ENCODE results near the gene ARID4A. TPM values are rescaled to one million over a fixed set of nuclear protein-coding genes. Genes with fewer than 3 reads are reported as not detected.
"Not testable (repeated sequence)": the region's sequence is repeated elsewhere in the genome, so short reads cannot be mapped to it uniquely, and the experiment has no call there.

Gene ARID4A
- total RNA-seq, 2 experiments from 2014 or later = 32.2 to 35.8 TPM

- CTCF ChIA-PET; H3K9me3 Mint-ChIP-seq (ENCODE audit: low read depth); DNase-seq; H3K27ac Mint-ChIP-seq; H3K4me1 Mint-ChIP-seq; ATAC-seq; H3K4me3 Mint-ChIP-seq; H3K27me3 Mint-ChIP-seq: not testable (repeated sequence)
- H3K36me3 Mint-ChIP-seq = peaks cover 39% of the 10 kb centered on the region
Observed at GRCh38 chr14:58343535-58343934, 45.2 kb downstream of the ARID4A start.

- H3K9me3 Mint-ChIP-seq (ENCODE audit: low read depth) = no peaks in the 10 kb centered on the region
- H3K4me1 Mint-ChIP-seq = peaks cover 19% of the 10 kb centered on the region
- H3K27me3 Mint-ChIP-seq = no peaks in the 10 kb centered on the region
- ATAC-seq (peak; percentile 64), DNase-seq (no peak)
- peak overlapping the region; percentile 67 for H3K4me3 Mint-ChIP-seq
- H3K36me3 Mint-ChIP-seq = peaks cover 56% of the 10 kb centered on the region
- CTCF ChIA-PET = interaction anchor here (1.4 kb wide), 1 partner anchor 8 kb away, joined by 4 read pairs; no protein-coding TSS in a partner anchor
- H3K27ac Mint-ChIP-seq = peak overlapping the region; percentile 77
Observed at GRCh38 chr14:58353516-58354299, 55.4 kb downstream of the ARID4A start.

- no peaks in the 10 kb centered on the region for H3K27me3 Mint-ChIP-seq
- CTCF ChIA-PET = no interaction called here
- peaks cover 19% of the 10 kb centered on the region for H3K4me1 Mint-ChIP-seq
- DNase-seq = no peak
- H3K36me3 Mint-ChIP-seq = peaks cover 56% of the 10 kb centered on the region
- no peak for ATAC-seq
- no peak overlapping the region for H3K4me3 Mint-ChIP-seq
- no peak overlapping the region for H3K27ac Mint-ChIP-seq
- H3K9me3 Mint-ChIP-seq (ENCODE audit: low read depth) = no peaks in the 10 kb centered on the region
Observed at GRCh38 chr14:58354808-58355207, 56.5 kb downstream of the ARID4A start.

- Mint-ChIP-seq H3K4me1 (peaks cover 19% of the 10 kb centered on the region), H3K36me3 (peaks cover 51% of the 10 kb centered on the region), H3K9me3 (ENCODE audit: low read depth) (no peaks in the 10 kb centered on the region), H3K4me3 (no peak overlapping the region), H3K27ac (no peak overlapping the region), H3K27me3 (no peaks in the 10 kb centered on the region)
- no peak for ATAC-seq
- CTCF ChIA-PET = no interaction called here
- no peak for DNase-seq
Observed at GRCh38 chr14:58356268-58356667, 57.9 kb downstream of the ARID4A start.

- H3K27me3 Mint-ChIP-seq; H3K4me1 Mint-ChIP-seq; DNase-seq; H3K4me3 Mint-ChIP-seq; H3K9me3 Mint-ChIP-seq (ENCODE audit: low read depth); H3K27ac Mint-ChIP-seq; ATAC-seq: not testable (repeated sequence)
- CTCF ChIA-PET = interaction anchor here (2.1 kb wide), 1 partner anchor 10 kb away, joined by 4 read pairs; no protein-coding TSS in a partner anchor
- H3K36me3 Mint-ChIP-seq = peaks cover 28% of the 10 kb centered on the region
Observed at GRCh38 chr14:58362272-58362671, 63.9 kb downstream of the ARID4A start.

- Mint-ChIP-seq H3K9me3 (ENCODE audit: low read depth) (no peaks in the 10 kb centered on the region), H3K36me3 (peaks cover 35% of the 10 kb centered on the region), H3K27me3 (no peaks in the 10 kb centered on the region), H3K4me1 (peaks cover 5% of the 10 kb centered on the region), H3K27ac (no peak overlapping the region), H3K4me3 (no peak overlapping the region)
- ATAC-seq (peak; percentile 72), DNase-seq (no peak)
- CTCF ChIA-PET = no interaction called here
Observed at GRCh38 chr14:58362798-58363412, 64.5 kb downstream of the ARID4A start.

- DNase-seq (no peak), ATAC-seq (no peak)
- no peak overlapping the region for H3K4me3 Mint-ChIP-seq
- peaks cover 5% of the 10 kb centered on the region for H3K4me1 Mint-ChIP-seq
- H3K36me3 Mint-ChIP-seq = peaks cover 38% of the 10 kb centered on the region
- no peaks in the 10 kb centered on the region for H3K9me3 Mint-ChIP-seq (ENCODE audit: low read depth)
- no peak overlapping the region for H3K27ac Mint-ChIP-seq
- H3K27me3 Mint-ChIP-seq = no peaks in the 10 kb centered on the region
- CTCF ChIA-PET = no interaction called here
Observed at GRCh38 chr14:58364316-58364715, 66.0 kb downstream of the ARID4A start.

- Mint-ChIP-seq H3K4me1 (peaks cover 5% of the 10 kb centered on the region), H3K27ac (no peak overlapping the region), H3K27me3 (no peaks in the 10 kb centered on the region), H3K4me3 (no peak overlapping the region), H3K36me3 (peaks cover 34% of the 10 kb centered on the region), H3K9me3 (ENCODE audit: low read depth) (no peaks in the 10 kb centered on the region)
- no peak for DNase-seq
- ATAC-seq = no peak
- CTCF ChIA-PET = no interaction called here
Observed at GRCh38 chr14:58367296-58367695, 68.9 kb downstream of the ARID4A start.

- ATAC-seq (no peak), DNase-seq (no peak)
- peaks cover 34% of the 10 kb centered on the region for H3K36me3 Mint-ChIP-seq
- no peaks in the 10 kb centered on the region for H3K27me3 Mint-ChIP-seq
- CTCF ChIA-PET = no interaction called here
- no peaks in the 10 kb centered on the region for H3K9me3 Mint-ChIP-seq (ENCODE audit: low read depth)
- peaks cover 5% of the 10 kb centered on the region for H3K4me1 Mint-ChIP-seq
- H3K4me3 Mint-ChIP-seq = no peak overlapping the region
- H3K27ac Mint-ChIP-seq = no peak overlapping the region
Observed at GRCh38 chr14:58368956-58369355, 70.6 kb downstream of the ARID4A start.

- no peaks in the 10 kb centered on the region for H3K9me3 Mint-ChIP-seq (ENCODE audit: low read depth)
- ATAC-seq (no peak), DNase-seq (no peak)
- H3K4me3 Mint-ChIP-seq = no peak overlapping the region
- CTCF ChIA-PET = interaction anchor here (1.3 kb wide), 1 partner anchor 25 kb away, joined by 3 read pairs; no protein-coding TSS in a partner anchor
- peaks cover 31% of the 10 kb centered on the region for H3K36me3 Mint-ChIP-seq
- H3K27ac Mint-ChIP-seq = no peak overlapping the region
- H3K27me3 Mint-ChIP-seq = no peaks in the 10 kb centered on the region
- H3K4me1 Mint-ChIP-seq = no peaks in the 10 kb centered on the region
Observed at GRCh38 chr14:58376791-58377190, 78.4 kb downstream of the ARID4A start.

- no peak overlapping the region for H3K27ac Mint-ChIP-seq
- DNase-seq (no peak), ATAC-seq (no peak)
- no peaks in the 10 kb centered on the region for H3K36me3 Mint-ChIP-seq
- H3K27me3 Mint-ChIP-seq = no peaks in the 10 kb centered on the region
- H3K9me3 Mint-ChIP-seq (ENCODE audit: low read depth) = no peaks in the 10 kb centered on the region
- CTCF ChIA-PET = no interaction called here
- H3K4me1 Mint-ChIP-seq = peaks cover 5% of the 10 kb centered on the region
- no peak overlapping the region for H3K4me3 Mint-ChIP-seq
Observed at GRCh38 chr14:58390830-58391229, 92.5 kb downstream of the ARID4A start.

- no peaks in the 10 kb centered on the region for H3K27me3 Mint-ChIP-seq
- ATAC-seq (no peak), DNase-seq (no peak)
- CTCF ChIA-PET = interaction anchor here (0.9 to 5.0 kb wide), 14 partner anchors 9 to 289 kb away, joined by 3 to 35 read pairs (median 4); partner anchors contain the start of genes ARID4A, KIAA0586 and TIMM9
- peak overlapping the region; percentile 53 for H3K27ac Mint-ChIP-seq
- peak overlapping the region; percentile 67 for H3K4me3 Mint-ChIP-seq
- peaks cover 8% of the 10 kb centered on the region for H3K4me1 Mint-ChIP-seq
- no peaks in the 10 kb centered on the region for H3K9me3 Mint-ChIP-seq (ENCODE audit: low read depth)
- H3K36me3 Mint-ChIP-seq = no peaks in the 10 kb centered on the region
Observed at GRCh38 chr14:58395562-58395811, 97.1 kb downstream of the ARID4A start.

- peak; percentile 95 for ATAC-seq
- Mint-ChIP-seq H3K27me3 (no peaks in the 10 kb centered on the region), H3K4me3 (peak within 1 kb of the TSS; percentile 67), H3K9me3 (ENCODE audit: low read depth) (no peaks in the 10 kb centered on the region), H3K27ac (peak within 1 kb of the TSS; percentile 53), H3K4me1 (peaks cover 8% of the 10 kb centered on the region), H3K36me3 (no peaks in the 10 kb centered on the region)
- CTCF ChIA-PET = interaction anchor here (0.8 to 5.0 kb wide), 19 partner anchors 10 to 290 kb away, joined by 3 to 35 read pairs (median 4); partner anchors contain the start of genes ARID4A, KIAA0586 and TIMM9
- peak; percentile 79 for DNase-seq
Observed at GRCh38 chr14:58395812-58396788, 97.7 kb downstream of the ARID4A start, which contains the start of gene TOMM20L. Gene TOMM20L, plus strand, starts transcription at chr14:58395930. Its CDS starts 28 bp downstream, at chr14:58395958.

Measured in activated CD8-positive, alpha-beta memory T cell treated with anti-CD3 and anti-CD28 coated beads, Interleukin-2, amount 10 ng/mL, durations not matched to agents 7 days and 5 days (primary cell).